Ecto neural progenitor cell (in vitro differentiated cells): ENCODE results near the gene SOHLH1.

Experiments
- DNase-seq: peaks from one replicate; pipeline ENCODE4 v3.0.0-alpha.2; 2018; ENCODE audit warnings: low spot score

The SOHLH1 gene

GRCh38 chr9:135699440-135699839, at the start of gene SOHLH1:
TSS of gene SOHLH1 (minus strand) at chr9:135699481. CDS start at chr9:135699467, 14 bp downstream.
- no peak for DNase-seq

GRCh38 chr9:135748676-135749075, 49.4 kb upstream of the SOHLH1 start:
- DNase-seq, result no peak

GRCh38 chr9:135747311-135747710, 48.0 kb upstream of the SOHLH1 start:
- no peak for DNase-seq

- DNase-seq, result no peak
These were observed 47.3 kb upstream of the SOHLH1 start for GRCh38 chr9:135746565-135746964.

- no peak for DNase-seq
These were observed 46.5 kb upstream of the SOHLH1 start for GRCh38 chr9:135745686-135746324.

- DNase-seq, result no peak
These were observed 45.9 kb upstream of the SOHLH1 start for GRCh38 chr9:135745189-135745588.

GRCh38 chr9:135744333-135745070, 45.2 kb upstream of the SOHLH1 start:
- no peak for DNase-seq

GRCh38 chr9:135743546-135744332, 44.5 kb upstream of the SOHLH1 start:
- DNase-seq, result no peak

GRCh38 chr9:135743021-135743420, 43.7 kb upstream of the SOHLH1 start:
- no peak for DNase-seq

GRCh38 chr9:135741276-135742219, 42.3 kb upstream of the SOHLH1 start:
- DNase-seq, result no peak

- no peak for DNase-seq
These were observed 40.3 kb upstream of the SOHLH1 start for GRCh38 chr9:135739271-135740220.

- no peak for DNase-seq
These were observed 38.7 kb upstream of the SOHLH1 start for GRCh38 chr9:135737840-135738521.

- no peak for DNase-seq
These were observed 37.9 kb upstream of the SOHLH1 start for GRCh38 chr9:135736979-135737839.

- DNase-seq, result no peak
These were observed 37.1 kb upstream of the SOHLH1 start for GRCh38 chr9:135736272-135736978.

- no peak for DNase-seq
These were observed 35.4 kb upstream of the SOHLH1 start for GRCh38 chr9:135734616-135735144.

GRCh38 chr9:135732569-135733257, 33.4 kb upstream of the SOHLH1 start:
- no peak for DNase-seq

GRCh38 chr9:135731454-135731853, 32.2 kb upstream of the SOHLH1 start:
- DNase-seq, result no peak
